GM21423 (cell line): ENCODE measurements around the gene PDE3A.
"Not testable (repeated sequence)": the region's sequence is repeated elsewhere in the genome, so short reads cannot be mapped to it uniquely, and the experiment has no call there.

Source experiments
- ATAC-seq: cut with Tn5 transposase; IDR thresholded peaks from one replicate; pipeline ENCODE4 v1.9.1; 2021; ENCODE audit warnings: mild to moderate bottlenecking, moderate library complexity; ENCODE audit not compliant: unreplicated experiment

PDE3A gene

DNA sequence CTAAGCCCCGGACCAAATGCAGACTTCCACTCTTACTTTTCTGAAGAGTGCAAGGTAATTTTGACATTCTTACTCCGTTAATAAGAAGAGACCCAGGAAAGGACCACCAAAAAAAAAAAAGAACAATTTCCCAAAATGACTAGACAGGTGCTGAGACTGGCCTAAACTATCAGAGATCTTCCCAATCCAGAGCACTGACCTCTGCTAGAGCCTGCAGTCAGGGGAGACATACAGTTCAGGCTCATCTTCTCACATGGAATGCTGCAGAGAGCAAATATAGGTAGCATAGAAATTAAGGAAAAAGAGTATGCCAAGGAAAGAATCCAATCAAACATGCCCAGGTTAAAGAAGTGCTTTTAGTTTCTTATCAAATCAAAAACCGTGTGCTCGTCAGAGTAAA, 177.9 kb downstream of the PDE3A start:
- ATAC-seq = no peak

DNA sequence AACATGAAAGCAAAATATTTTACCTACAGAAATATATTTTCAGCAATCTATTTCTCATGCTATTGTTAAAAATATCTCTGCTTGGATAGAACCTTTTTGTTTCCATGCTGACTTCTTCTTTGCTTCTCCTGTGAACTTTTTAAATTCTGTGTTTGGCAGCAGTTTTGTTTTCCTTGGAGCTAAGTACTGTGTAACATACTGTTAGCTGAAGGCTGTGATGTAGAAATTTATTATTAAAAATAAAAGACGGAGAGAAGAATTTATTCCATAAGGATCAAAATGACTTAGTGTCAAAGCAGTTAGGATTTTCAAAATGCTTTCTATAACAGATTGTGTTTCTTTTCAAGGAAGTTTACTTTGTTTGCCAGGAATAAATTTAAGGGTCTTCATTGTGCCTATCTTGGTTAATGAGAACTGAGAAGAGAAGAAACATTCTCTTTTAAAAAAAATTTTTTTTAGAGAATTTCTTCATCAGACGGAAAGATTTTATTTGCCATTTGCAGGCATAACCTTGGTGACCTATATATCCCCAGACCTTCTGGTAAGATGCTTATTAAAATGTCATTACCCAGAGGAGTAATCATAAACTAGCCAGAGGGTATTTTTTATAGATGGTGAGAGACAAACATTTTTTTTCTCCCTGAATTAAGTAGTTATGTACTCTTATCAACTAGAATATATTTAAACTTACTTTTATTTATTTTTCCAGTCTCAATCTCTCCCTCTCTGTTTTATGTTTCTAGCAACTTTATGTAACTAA, 179.7 kb downstream of the PDE3A start:
- ATAC-seq = no peak

DNA sequence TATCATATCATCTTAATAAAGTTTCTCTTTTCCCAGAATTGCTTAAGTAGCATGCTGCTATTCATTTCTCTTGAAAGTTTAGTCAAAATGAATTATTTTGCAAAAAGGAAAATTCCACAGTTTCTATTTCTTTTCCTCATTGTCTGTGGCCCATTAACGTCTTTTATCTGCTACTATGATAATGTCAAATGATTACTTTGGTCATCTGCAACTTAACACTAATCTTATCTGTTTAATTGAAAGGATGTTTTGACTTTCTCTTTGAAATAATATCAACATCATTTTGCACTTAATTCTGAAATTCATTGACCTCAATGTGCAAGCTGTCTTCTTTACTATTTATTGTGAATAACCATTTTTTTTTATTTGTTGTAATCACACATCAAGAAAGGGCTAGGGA, 180.3 kb downstream of the PDE3A start:
- ATAC-seq = no peak

DNA sequence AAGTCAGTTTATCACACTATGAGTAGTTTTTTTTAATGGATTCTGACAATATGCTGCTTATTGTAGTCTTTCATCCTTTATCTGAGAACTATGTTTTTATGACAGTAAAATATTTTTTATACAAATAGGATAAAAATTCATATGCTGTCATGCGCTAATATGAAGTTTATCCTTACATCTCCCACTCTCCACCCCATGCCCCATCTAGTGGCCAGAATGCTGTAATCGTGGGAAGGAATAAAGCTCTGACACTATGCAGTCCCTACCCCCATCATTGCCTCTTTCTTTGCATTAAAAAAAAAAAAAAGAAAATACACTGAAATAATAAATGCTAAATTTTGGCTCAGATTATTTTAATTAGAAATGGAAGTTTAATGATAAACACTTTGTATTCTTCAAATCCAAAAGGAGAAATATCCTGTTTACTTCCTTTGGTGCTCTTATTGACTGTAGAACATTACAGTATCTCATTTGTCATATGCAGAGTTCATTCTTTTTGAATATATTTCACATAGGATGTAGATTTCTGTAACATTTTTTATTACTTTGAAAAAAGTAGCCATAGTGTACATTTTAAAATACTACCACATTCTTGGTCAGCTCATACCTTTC, 180.9 kb downstream of the PDE3A start:
- ATAC-seq = no peak

DNA sequence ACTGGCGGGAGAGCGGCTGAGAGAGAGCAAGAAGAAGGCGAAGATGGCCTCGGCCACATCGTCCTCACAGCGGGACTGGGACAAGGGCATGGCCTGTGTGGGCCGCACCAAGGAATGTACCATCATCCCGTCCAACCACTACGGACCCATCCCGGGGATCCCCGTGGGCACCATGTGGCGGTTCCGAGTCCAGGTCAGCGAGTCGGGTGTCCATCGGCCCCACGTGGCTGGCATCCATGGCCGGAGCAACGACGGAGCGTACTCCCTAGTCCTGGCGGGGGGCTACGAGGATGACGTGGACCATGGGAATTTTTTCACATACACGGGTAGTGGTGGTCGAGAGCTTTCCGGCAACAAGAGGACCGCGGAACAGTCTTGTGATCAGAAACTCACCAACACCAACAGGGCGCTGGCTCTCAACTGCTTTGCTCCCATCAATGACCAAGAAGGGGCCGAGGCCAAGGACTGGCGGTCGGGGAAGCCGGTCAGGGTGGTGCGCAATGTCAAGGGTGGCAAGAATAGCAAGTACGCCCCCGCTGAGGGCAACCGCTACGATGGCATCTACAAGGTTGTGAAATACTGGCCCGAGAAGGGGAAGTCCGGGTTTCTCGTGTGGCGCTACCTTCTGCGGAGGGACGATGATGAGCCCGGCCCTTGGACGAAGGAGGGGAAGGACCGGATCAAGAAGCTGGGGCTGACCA, 183.6 kb downstream of the PDE3A start:
- not testable (repeated sequence) for ATAC-seq

DNA sequence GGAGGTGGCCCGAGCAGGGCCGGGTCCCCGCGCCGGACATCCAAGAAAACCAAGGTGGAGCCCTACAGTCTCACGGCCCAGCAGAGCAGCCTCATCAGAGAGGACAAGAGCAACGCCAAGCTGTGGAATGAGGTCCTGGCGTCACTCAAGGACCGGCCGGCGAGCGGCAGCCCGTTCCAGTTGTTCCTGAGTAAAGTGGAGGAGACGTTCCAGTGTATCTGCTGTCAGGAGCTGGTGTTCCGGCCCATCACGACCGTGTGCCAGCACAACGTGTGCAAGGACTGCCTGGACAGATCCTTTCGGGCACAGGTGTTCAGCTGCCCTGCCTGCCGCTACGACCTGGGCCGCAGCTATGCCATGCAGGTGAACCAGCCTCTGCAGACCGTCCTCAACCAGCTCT, 184.2 kb downstream of the PDE3A start:
- ATAC-seq = not testable (repeated sequence)

DNA sequence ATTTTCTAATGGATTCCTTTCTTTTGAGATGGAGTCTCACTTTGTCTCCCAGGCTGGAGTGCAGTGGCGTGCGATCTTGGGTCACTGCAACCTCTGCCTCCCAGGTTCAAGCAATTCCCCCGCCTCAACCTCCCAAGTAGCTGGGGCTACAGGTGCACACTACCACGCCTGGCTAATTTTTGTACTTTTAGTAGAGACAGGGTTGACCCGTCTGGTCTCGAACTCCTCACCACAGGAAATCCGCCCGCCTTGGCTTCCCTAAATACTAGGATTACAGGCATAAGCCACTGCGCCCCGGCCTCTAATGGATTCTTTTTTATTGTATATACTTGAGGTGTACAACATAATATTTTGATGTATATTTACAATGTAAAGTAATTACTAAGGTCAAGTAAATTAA, 186.7 kb downstream of the PDE3A start:
- no peak for ATAC-seq

DNA sequence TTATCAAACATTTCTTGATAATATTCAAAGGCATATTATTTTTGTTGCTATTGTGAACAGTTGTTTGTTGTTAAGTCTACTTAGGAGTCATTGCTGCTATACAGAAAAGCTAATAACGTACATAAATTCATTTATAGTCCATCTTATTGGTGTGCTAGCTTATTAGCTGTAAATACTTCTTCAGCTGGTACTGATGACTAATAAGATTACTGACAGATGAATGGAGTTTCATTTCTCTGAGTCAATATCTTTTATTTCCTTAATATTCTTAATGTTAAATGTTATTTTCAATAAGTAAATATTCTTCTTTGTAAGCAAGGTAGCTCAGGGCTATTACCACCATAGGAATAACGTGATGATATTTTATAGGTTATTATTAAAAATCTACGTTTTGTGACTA, 187.4 kb downstream of the PDE3A start:
- ATAC-seq = no peak

DNA sequence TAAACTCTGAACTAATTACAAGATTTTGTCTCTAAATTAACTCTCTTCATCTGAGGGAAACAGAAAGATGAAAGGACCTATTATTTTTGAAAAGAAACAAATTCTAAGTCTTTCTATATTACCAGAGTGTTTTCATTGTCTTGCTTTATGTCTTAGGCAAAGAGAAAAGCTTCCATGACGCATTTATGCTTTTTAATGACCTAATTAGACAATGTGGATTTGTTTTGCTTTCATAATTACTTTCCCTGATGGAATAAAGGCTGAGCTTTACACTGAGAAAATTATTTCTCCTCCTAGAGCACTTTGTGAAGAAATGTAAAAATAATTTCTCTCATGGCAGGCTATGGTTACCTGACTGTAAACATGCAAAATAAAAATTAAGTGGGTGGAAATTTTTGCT, 188.8 kb downstream of the PDE3A start:
- ATAC-seq = no peak

DNA sequence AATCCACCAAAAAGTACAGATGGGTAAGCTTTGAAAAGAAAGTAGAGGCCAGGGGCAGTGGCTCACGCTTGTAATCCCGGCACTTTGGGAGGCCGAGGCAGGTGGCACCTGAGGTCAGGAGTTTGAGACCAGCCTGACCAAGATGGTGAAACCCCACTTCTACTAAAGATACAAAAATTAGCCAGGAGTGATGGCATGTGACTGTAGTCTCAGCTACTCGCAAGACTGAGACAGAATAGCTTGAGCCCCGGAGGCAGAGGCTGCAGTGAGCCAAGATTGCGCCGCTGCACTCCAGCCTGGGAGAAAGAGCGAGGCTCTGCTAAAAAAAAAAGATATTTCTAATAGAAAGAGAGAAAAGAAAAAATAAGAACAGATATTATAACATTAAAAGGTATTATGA, 192.6 kb downstream of the PDE3A start:
- no peak for ATAC-seq

DNA sequence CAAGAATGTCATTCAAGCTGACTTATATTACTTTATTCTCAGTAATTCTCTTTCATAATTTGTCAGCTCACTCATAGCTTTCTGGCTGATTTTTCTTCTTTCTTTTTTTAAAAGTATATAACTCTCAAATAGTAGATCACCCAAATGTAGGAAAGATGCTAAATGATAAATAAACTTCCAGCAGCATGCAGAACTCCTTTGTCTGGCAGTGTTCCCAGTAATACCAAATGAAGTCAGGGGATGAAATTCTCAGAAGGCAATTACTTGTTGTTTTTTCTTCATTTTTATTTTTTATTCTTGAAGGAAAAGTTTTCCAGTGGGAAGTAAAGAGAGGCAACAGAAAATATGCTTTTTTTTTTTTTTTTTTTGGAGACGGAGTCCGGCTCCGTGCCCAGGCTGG, 193.5 kb downstream of the PDE3A start:
- ATAC-seq = no peak

DNA sequence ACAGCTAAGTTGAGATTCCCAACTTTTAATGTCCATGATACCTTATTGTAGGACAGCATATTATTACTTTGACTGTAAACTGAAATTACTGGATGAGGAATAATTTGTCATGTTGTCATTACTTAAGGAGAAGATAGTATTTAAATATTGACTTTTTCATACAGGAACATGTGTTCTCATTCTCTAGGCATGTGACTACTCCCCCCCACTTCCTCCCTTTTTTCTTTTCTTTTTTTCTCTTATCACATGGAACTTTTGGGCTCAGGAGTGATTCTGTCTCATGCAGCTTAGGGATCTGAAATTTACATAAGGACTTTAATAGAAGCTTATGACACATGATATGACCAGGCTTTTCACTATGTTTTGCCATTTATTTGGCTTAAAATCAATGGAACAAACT, 199.1 kb downstream of the PDE3A start:
- no peak for ATAC-seq

DNA sequence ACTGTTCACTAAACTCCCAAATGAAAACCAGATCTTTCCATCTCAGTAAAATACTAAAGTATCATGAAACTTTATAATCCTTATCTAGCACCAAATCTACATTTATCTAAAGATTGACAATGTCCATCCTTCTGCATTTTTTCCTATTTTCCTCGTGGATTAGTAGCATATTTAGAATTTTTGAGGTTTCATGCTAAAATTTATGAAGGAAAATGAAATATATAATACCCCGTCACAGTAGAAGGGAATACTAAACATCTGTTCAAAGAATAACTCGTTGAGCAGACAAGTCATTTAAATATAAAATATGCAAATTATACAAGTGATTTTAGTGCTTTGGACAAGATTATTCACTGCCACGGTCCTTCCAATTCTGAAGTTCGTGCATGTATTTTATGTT, 204.1 kb downstream of the PDE3A start:
- ATAC-seq = no peak

DNA sequence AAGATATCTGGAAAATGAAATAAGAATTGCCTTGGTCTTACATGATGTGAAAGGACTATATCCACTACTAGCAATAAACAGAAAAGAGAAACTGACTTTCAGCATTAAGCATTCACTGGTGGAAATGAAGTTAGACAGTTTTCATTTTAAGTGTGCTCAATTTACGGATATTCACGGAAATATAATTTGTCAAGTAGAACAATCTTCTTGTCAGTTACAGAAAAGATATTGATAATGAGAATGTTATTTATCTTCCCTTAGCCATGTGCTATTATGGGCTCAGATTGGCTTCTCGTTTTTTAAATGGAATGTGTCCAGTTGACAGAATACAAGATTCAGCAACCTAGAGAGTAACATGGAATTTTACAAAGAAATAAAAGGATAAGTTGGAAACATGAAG, 208.2 kb downstream of the PDE3A start:
- ATAC-seq = no peak

DNA sequence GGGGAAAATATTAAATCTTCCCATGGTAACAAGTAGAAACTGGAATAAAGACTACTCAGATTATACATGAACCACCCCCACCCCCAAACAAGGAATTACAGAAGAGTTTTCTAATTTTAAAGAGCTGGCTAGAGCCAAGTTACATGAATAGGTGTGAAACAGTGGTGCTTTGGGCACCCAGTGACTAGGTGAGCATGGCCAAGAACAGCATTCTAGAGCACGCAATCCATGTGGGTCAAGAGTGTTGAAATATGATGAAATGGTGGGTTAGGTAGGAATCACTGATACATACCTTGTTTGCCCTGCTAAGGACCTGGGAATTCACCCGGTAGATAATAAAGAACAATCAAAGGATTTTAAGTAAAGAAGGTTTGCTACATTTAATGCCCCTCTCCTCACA, 208.7 kb downstream of the PDE3A start:
- ATAC-seq = no peak

DNA sequence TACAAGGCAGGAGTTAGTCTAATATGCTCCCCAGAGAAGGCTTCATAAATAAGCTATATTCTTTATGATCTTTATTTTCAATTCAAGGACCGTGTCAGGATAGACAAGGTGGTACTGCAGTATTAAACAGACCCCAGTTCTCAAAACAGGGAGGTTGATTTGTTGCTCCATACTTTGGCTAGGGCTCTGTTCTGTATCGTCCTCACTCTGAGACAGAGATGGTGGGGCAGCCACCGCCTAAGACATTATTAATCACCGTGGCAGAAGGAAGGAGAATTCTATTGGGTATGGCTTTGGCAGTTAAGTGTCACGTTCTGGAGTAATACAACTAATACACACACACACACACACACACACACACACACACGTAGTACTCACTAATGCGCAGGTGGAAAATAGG, 209.8 kb downstream of the PDE3A start:
- ATAC-seq = no peak

DNA sequence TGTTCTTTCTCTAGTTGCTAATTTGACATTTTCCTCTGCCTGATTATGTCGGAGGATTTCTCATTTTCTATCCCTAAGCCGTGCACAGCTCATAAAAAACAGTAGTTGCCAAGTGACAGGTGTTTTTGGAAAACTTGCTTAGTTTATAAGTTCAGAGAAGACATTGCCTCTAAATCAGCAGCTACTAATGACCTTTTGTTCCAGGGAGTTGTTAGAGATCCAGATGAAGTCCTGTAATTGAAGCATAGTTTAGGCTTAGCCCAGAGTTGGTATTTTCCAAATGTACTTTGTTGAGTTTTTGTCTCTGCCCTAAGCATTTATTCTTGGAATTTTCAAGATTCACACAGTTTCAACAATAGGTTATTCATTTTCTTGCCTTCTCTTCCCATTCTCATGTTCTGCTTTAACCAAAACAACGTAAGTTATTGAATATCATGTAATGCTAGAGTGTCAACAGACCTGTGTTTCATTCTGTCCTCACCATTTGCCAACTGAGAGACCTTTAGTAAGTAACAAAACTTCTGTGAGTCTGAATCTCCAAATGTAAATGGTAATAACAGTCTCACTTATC, 216.8 kb downstream of the PDE3A start:
- ATAC-seq = no peak

DNA sequence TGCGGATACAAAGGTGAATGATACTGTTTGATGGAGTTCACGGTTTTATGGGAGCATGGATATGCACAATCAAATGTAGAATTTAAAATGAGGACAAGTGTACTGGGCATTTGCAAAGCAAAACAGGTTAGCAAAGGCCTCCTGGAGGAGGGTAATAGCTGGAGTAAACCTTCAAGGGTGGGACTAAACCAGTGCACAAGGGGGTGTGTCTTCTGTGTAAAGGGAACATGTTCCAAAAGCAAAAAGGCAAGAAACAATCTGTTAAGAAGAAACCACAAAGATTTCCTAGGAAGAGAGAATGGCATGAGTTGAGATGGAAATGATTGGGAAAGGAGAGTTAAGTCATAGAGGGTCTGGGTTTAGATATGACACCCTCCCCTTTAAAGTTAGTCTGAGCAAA, 217.6 kb downstream of the PDE3A start:
- ATAC-seq = no peak

DNA sequence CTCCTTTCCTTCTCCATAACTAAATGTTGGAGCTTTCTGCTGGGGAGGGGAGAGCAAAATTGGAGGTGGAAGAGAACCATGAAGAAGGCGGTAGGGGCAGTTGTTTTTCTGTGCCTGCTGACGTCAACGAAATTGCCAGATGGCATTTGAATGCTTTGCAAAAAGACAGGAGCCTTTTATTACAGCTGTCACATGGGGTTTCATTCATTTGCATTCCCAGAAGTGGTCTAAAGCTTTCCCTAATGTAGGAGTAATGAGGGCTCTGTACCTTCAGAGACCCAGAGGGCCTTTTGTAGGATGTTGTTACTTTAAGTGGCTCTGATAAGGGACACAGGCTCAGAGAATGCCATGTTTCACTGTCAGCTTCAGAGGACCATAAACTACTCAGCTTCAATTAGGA, 219.7 kb downstream of the PDE3A start:
- no peak for ATAC-seq

DNA sequence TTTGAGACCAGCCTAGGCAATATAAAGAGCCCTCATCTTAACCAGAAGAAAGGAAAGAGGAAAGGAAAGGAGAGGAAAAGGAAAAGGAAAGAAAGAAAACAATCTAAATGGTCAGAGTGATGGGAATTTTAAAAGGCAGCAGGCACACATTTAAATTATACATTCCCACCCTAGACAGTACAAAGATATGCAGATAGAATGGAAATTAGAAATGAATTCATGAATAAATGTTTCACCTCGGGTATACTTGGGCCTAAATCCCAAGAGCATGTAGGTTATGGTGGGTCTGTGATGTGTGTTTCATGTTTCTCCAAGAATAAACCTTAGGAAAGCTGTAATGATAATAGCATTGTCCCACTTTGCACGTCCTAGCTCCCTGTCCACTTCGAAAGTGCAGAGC, 222.2 kb downstream of the PDE3A start:
- no peak for ATAC-seq

DNA sequence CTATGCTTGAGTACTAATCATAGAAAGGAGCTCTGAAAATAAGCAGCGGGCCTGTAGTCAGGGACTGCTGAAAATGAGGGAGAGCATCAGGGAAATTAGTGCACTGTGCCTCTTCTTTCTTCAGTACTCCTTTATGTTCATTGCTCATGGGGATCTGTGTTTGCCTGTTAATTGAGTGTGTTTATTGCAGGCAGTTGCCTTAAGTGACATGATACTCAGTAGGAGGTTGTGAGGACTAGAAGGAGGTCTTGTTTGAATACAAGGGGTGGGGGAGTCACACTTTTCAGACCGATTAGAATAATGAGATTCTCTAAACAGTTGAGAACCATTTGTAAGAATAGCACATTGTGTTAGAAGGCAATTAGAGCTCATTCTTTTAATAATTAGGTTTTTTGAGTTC, 224.2 kb downstream of the PDE3A start:
- no peak for ATAC-seq

DNA sequence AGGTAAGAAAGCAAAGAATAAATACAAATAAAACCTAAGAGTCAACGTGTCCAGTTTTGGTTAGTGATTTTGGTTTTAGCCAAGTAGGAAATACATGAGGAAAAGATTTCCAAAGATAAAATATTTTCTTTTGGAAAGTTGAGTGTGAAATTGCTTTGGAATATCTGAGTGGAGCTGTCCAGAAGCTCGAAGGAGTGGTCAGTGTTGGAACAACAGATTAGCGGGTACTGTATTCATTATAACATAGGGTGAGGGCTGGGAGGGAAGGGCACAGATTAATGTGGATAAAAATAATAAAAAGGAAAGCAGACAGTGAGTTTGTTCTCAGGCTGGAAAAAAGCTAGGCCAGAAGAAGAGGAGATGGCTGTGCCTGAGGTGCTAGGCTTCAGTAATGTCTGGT, 225.3 kb downstream of the PDE3A start:
- no peak for ATAC-seq
